WTC11 (cell line): ENCODE results near the gene FAM89A.

Source experiments
- CREB1 ChIP-seq: sonication (generic); formaldehyde crosslinking; IDR thresholded peaks from 2 replicates; pipeline ENCODE4 v1.8.0; 2023; ENCODE audit warnings: mild to moderate bottlenecking, missing genetic modification reagents
- ESRRA ChIP-seq: sonication (generic); formaldehyde crosslinking; IDR thresholded peaks from 2 replicates; pipeline ENCODE4 v1.8.1; 2022; ENCODE audit warnings: mild to moderate bottlenecking, missing genetic modification reagents, borderline replicate concordance
- FOXK1 ChIP-seq: sonication (generic); formaldehyde crosslinking; IDR thresholded peaks from 2 replicates; pipeline ENCODE4 v1.8.0; 2022; ENCODE audit warnings: mild to moderate bottlenecking, moderate library complexity, missing genetic modification reagents
- NR2C2 ChIP-seq: sonication (generic); formaldehyde crosslinking; IDR thresholded peaks from 2 replicates; pipeline ENCODE4 v1.8.0; 2022; ENCODE audit warnings: mild to moderate bottlenecking, missing genetic modification reagents
- NR3C1 ChIP-seq: sonication (generic); formaldehyde crosslinking; conservative IDR thresholded peaks from 2 replicates; pipeline ENCODE4 v1.8.1; 2023; ENCODE audit warnings: low read depth, mild to moderate bottlenecking, missing genetic modification reagents
- TEAD4 ChIP-seq: sonication (generic); formaldehyde crosslinking; IDR thresholded peaks from 2 replicates; pipeline ENCODE4 v1.8.0; 2022; ENCODE audit warnings: mild to moderate bottlenecking, missing genetic modification reagents
- ZBTB43 ChIP-seq: sonication (generic); formaldehyde crosslinking; IDR thresholded peaks from 2 replicates; pipeline ENCODE4 v1.8.1; 2023; ENCODE audit warnings: mild to moderate bottlenecking, missing genetic modification reagents
- TF ChIP-seq, protein P1 (sequence below): fragments of 200-600 bp; IDR thresholded peaks from 2 replicates; pipeline ENCODE4 v1.8.0; 2022; ENCODE audit warnings: antibody characterized with exemption
- TF ChIP-seq, protein P2 (sequence below): sonication (generic); formaldehyde crosslinking; IDR thresholded peaks from 2 replicates; pipeline ENCODE4 v1.8.0; 2022; ENCODE audit warnings: missing genetic modification reagents

DNA sequence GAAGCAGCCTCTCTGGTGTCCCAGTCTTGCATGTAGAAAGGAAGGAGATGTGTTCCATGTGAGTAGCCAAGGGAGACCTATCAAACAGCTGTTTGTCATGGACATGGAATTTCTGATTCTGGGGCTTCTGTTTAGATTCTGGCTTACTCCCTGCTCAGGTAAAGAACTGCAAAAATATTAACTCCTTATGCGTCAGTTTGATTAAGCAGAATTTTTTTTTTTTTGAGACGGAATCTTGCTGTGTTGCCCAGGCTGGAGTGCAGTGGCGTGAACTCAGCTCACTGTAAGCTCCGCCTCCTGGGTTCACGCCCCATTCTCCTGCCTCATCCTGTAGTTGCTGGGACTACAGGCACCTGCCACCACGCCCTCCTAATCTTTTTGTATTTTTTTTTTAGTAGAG is 54.3 kb downstream of the FAM89A start:
- TF ChIP-seq NR2C2 (CRISPR knock-in tag) (no peak), CREB1 (CRISPR knock-in tag) (no peak), ESRRA (no peak), ZBTB43 (CRISPR knock-in tag) (no peak), NR3C1 (CRISPR knock-in tag) (no peak), TEAD4 (no peak), FOXK1 (CRISPR knock-in tag) (no peak)
- TF ChIP-seq, protein P1, sequence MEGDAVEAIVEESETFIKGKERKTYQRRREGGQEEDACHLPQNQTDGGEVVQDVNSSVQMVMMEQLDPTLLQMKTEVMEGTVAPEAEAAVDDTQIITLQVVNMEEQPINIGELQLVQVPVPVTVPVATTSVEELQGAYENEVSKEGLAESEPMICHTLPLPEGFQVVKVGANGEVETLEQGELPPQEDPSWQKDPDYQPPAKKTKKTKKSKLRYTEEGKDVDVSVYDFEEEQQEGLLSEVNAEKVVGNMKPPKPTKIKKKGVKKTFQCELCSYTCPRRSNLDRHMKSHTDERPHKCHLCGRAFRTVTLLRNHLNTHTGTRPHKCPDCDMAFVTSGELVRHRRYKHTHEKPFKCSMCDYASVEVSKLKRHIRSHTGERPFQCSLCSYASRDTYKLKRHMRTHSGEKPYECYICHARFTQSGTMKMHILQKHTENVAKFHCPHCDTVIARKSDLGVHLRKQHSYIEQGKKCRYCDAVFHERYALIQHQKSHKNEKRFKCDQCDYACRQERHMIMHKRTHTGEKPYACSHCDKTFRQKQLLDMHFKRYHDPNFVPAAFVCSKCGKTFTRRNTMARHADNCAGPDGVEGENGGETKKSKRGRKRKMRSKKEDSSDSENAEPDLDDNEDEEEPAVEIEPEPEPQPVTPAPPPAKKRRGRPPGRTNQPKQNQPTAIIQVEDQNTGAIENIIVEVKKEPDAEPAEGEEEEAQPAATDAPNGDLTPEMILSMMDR: no peak
- TF ChIP-seq, protein P2, sequence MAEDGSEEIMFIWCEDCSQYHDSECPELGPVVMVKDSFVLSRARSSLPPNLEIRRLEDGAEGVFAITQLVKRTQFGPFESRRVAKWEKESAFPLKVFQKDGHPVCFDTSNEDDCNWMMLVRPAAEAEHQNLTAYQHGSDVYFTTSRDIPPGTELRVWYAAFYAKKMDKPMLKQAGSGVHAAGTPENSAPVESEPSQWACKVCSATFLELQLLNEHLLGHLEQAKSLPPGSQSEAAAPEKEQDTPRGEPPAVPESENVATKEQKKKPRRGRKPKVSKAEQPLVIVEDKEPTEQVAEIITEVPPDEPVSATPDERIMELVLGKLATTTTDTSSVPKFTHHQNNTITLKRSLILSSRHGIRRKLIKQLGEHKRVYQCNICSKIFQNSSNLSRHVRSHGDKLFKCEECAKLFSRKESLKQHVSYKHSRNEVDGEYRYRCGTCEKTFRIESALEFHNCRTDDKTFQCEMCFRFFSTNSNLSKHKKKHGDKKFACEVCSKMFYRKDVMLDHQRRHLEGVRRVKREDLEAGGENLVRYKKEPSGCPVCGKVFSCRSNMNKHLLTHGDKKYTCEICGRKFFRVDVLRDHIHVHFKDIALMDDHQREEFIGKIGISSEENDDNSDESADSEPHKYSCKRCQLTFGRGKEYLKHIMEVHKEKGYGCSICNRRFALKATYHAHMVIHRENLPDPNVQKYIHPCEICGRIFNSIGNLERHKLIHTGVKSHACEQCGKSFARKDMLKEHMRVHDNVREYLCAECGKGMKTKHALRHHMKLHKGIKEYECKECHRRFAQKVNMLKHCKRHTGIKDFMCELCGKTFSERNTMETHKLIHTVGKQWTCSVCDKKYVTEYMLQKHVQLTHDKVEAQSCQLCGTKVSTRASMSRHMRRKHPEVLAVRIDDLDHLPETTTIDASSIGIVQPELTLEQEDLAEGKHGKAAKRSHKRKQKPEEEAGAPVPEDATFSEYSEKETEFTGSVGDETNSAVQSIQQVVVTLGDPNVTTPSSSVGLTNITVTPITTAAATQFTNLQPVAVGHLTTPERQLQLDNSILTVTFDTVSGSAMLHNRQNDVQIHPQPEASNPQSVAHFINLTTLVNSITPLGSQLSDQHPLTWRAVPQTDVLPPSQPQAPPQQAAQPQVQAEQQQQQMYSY (CRISPR knock-in tag): no peak
